HepG2 (cell line): Measurements from ENCODE around the gene DHX57. TPM values are rescaled to one million over a fixed set of nuclear protein-coding genes. Genes with fewer than 3 reads are reported as not detected.
A peak's percentile ranks its signal among the peaks of the same experiment; 100 is the strongest.

Experiments
- ADNP ChIP-seq: sonication (generic); formaldehyde crosslinking; IDR thresholded peaks from 2 replicates; pipeline ENCODE4 v1.4.0; 2020; ENCODE audit warnings: missing genetic modification reagents
- CREB3 ChIP-seq: sonication (generic); formaldehyde crosslinking; IDR thresholded peaks from 2 replicates; pipeline ENCODE4 v1.5.0; 2020; ENCODE audit warnings: missing genetic modification reagents
- DR1 ChIP-seq: sonication (generic); formaldehyde crosslinking; IDR thresholded peaks from 2 replicates; pipeline ENCODE4 v1.8.0; 2021; ENCODE audit warnings: mild to moderate bottlenecking, missing genetic modification reagents, inconsistent platforms
- FOXM1 ChIP-seq: sonication (generic); formaldehyde crosslinking; IDR thresholded peaks from 2 replicates; pipeline ENCODE4 v1.5.0; 2020; ENCODE audit warnings: missing genetic modification reagents
- GMEB2 ChIP-seq: IDR thresholded peaks from 2 replicates; pipeline ENCODE4 v1.6.1; 2016; ENCODE audit warnings: missing biosample characterization, missing genetic modification reagents, low read depth
- GPN1 ChIP-seq: sonication (generic); formaldehyde crosslinking; IDR thresholded peaks from 2 replicates; pipeline ENCODE4 v1.5.1; 2020; ENCODE audit warnings: missing genetic modification reagents, borderline replicate concordance
- JDP2 ChIP-seq: sonication (generic); formaldehyde crosslinking; IDR thresholded peaks from 2 replicates; pipeline ENCODE4 v1.8.1; 2022; ENCODE audit warnings: missing genetic modification reagents, borderline replicate concordance
- JUNB ChIP-seq: sonication (generic); formaldehyde crosslinking; IDR thresholded peaks from 2 replicates; pipeline ENCODE4 v1.8.0; 2022; ENCODE audit warnings: missing genetic modification reagents, mild to moderate bottlenecking, borderline replicate concordance
- MLX ChIP-seq: IDR thresholded peaks from 2 replicates; pipeline ENCODE4 v1.6.1; 2016
- NFYC ChIP-seq: IDR thresholded peaks from 2 replicates; pipeline ENCODE4 v1.6.1; 2016; ENCODE audit warnings: missing genetic modification reagents, missing compliant biosample characterization
- NR2F1 ChIP-seq, 2 experiments: fragments of 450-650 bp in 1 of 2; formaldehyde crosslinking in 1 of 2; IDR thresholded peaks; 2 replicates each; pipeline versions ENCODE4 v1.5.0 to v1.6.1; 2016 to 2020; ENCODE audit warnings: mild to moderate bottlenecking in 1 of 2, missing compliant biosample characterization in 1 of 2, missing genetic modification reagents in 1 of 2, moderate library complexity in 1 of 2
- PHF5A ChIP-seq: IDR thresholded peaks from one replicate; pipeline ENCODE4 v1.6.1; 2018; ENCODE audit warnings: low read depth, missing genetic modification reagents; ENCODE audit not compliant: unreplicated experiment
- SAP130 ChIP-seq: IDR thresholded peaks from 2 replicates; pipeline ENCODE4 v1.6.1; 2016; ENCODE audit warnings: low read depth
- TFDP2 ChIP-seq: sonication (generic); formaldehyde crosslinking; IDR thresholded peaks from 2 replicates; pipeline ENCODE4 v1.4.0; 2020; ENCODE audit warnings: missing genetic modification reagents
- TOE1 ChIP-seq: sonication (generic); formaldehyde crosslinking; IDR thresholded peaks from 2 replicates; pipeline ENCODE4 v1.4.0; 2020; ENCODE audit warnings: mild to moderate bottlenecking, missing genetic modification reagents
- WIZ ChIP-seq: sonication (generic); formaldehyde crosslinking; IDR thresholded peaks from 2 replicates; pipeline ENCODE4 v1.5.1; 2020; ENCODE audit warnings: mild to moderate bottlenecking, missing genetic modification reagents
- ZBTB3 ChIP-seq: sonication (generic); formaldehyde crosslinking; IDR thresholded peaks from 2 replicates; pipeline ENCODE4 v1.4.0; 2020; ENCODE audit warnings: low read depth, mild to moderate bottlenecking, moderate library complexity, missing genetic modification reagents, borderline replicate concordance
- ZKSCAN8 ChIP-seq: IDR thresholded peaks from 2 replicates; pipeline ENCODE4 v1.6.1; 2016; ENCODE audit warnings: borderline replicate concordance, missing genetic modification reagents, missing compliant biosample characterization
- ZNF225 ChIP-seq: sonication (generic); formaldehyde crosslinking; IDR thresholded peaks from 2 replicates; pipeline ENCODE4 v1.4.0; 2020; ENCODE audit warnings: mild to moderate bottlenecking, missing genetic modification reagents
- ZNF335 ChIP-seq: sonication (generic); formaldehyde crosslinking; IDR thresholded peaks from 2 replicates; pipeline ENCODE4 v1.4.0; 2020; ENCODE audit warnings: missing genetic modification reagents
- ZNF616 ChIP-seq: sonication (generic); formaldehyde crosslinking; IDR thresholded peaks from 2 replicates; pipeline ENCODE4 v1.5.0; 2020; ENCODE audit warnings: low read depth, mild to moderate bottlenecking, missing genetic modification reagents
- ZNF770 ChIP-seq: sonication (generic); formaldehyde crosslinking; IDR thresholded peaks from 2 replicates; pipeline ENCODE4 v1.5.0; 2020; ENCODE audit warnings: mild to moderate bottlenecking, missing genetic modification reagents
- ZNF850 ChIP-seq: sonication (generic); formaldehyde crosslinking; conservative IDR thresholded peaks from 2 replicates; pipeline ENCODE4 v1.9.0; 2021; ENCODE audit warnings: mild to moderate bottlenecking, missing genetic modification reagents
- ZNF891 ChIP-seq: sonication (generic); formaldehyde crosslinking; IDR thresholded peaks from 2 replicates; pipeline ENCODE4 v1.5.0; 2020; ENCODE audit warnings: mild to moderate bottlenecking, missing genetic modification reagents
- polyA plus RNA-seq, 8 experiments: library from polyadenylated mRNA; depleted of rRNA in 3 of 8; stranded (reverse) in 7 of 8; unstranded in 1 of 8; fragments of >200 nt; fragmentation: Illumina TruSeq in 4 of 8; extraction: Trizol in 4 of 8; gene quantifications; 2 replicates each; pipeline versions ENCODE4 v1.2.1 to v1.2.3, GENCODE V29; 2011 to 2016; ENCODE audit warnings: low read depth in 4 of 8, missing spikeins in 1 of 8, mixed read lengths in 1 of 8; ENCODE audit not compliant: insufficient read depth in 1 of 8
- total RNA-seq, 5 experiments: library from RNA; depleted of rRNA; stranded (reverse); fragments of >200 nt; fragmentation: Illumina TruSeq; extraction: Trizol; gene quantifications; 2 replicates each; pipeline ENCODE4 v1.2.3, GENCODE V29; 2016; ENCODE audit warnings: low read depth in 1 of 5

Gene DHX57
- total and polyA plus RNA-seq, 2 of the 13 experiments (the other 11 are each of a cell fraction or from before 2014, with no cell fraction given) = 9.2 to 24.2 TPM

GRCh38 chr2:38750891-38751595, 124.7 kb downstream of the DHX57 start, which contains the start of gene SRSF7 (continued):
- no peak; the same call in 1 of the 2 replicates for TF ChIP-seq GMEB2 (CRISPR knock-in tag)
- peak; percentile 96 for TF ChIP-seq DR1 (CRISPR knock-in tag)
- TF ChIP-seq ZNF335 = peak; percentile 62; the same call in 1 of the 2 replicates
- 0 out of 2 replicates have a peak, but pooled peaks have one; percentile 85 for TF ChIP-seq JDP2 (CRISPR knock-in tag)
- TF ChIP-seq ZNF850 (CRISPR knock-in tag) = peak; percentile 93
- peak; percentile 85 for TF ChIP-seq JUNB
- no peak for TF ChIP-seq NR2F1 (CRISPR knock-in tag; IDR thresholded peaks at IDR 0.05)
- TF ChIP-seq CREB3 (CRISPR knock-in tag) = 0 out of 2 replicates have a peak, but pooled peaks have one; percentile 4
- TF ChIP-seq FOXM1 (CRISPR knock-in tag) = no peak; the same call in 1 of the 2 replicates
- TF ChIP-seq ZNF616 = no peak
- peak; percentile 38 for TF ChIP-seq PHF5A
- 0 out of 2 replicates have a peak, but pooled peaks have one; percentile 71 for TF ChIP-seq TOE1 (CRISPR knock-in tag)
- no peak for TF ChIP-seq GPN1 (CRISPR knock-in tag)
- TF ChIP-seq WIZ (CRISPR knock-in tag) = no peak
- TF ChIP-seq MLX = no peak
- TF ChIP-seq ZBTB3 (CRISPR knock-in tag) = no peak
- TF ChIP-seq ZKSCAN8 (CRISPR knock-in tag) = 0 out of 2 replicates have a peak, but pooled peaks have one; percentile 62
- no peak for TF ChIP-seq ADNP (CRISPR knock-in tag)
- peak; percentile 95 for TF ChIP-seq SAP130 (CRISPR knock-in tag)
- peak; percentile 88 for TF ChIP-seq TFDP2 (CRISPR knock-in tag)
- peak; percentile 79 for TF ChIP-seq ZNF770 (CRISPR knock-in tag)
- peak; percentile 85 for TF ChIP-seq ZNF891 (CRISPR knock-in tag)
- no peak; the same call in 1 of the 2 replicates for TF ChIP-seq ZNF225 (CRISPR knock-in tag)
- TF ChIP-seq NFYC = peak; percentile 61
